ENCODE results near the gene MMP19.

The MMP19 gene

GRCh38 chr12:55850401-55850800 is 7.7 kb upstream of the MMP19 start:
- H3F3A ChIP-seq (ENCODE audit: insufficient read depth, low read length) = no peaks in the 10 kb centered on the region
- H3K4me3 ChIP-seq (ENCODE audit: low read depth, low read length, poor library complexity, severe bottlenecking) = no peak overlapping the region
- TF ChIP-seq CTCF (IDR thresholded peaks at IDR 0.05; ENCODE audit: low read length) (no peak), EZH2 (IDR thresholded peaks at IDR 0.05; ENCODE audit: borderline replicate concordance, low read length) (no peak)
- no peaks in the 10 kb centered on the region for H3K9me3 ChIP-seq (ENCODE audit: low read length)
- no peaks in the 10 kb centered on the region for H4K20me1 ChIP-seq (ENCODE audit: insufficient read depth, low read length)
- H3K27ac ChIP-seq (ENCODE audit: low read depth, low read length, poor library complexity, severe bottlenecking) = no peak overlapping the region
- no peaks in the 10 kb centered on the region for H3K9me2 ChIP-seq (ENCODE audit: low read depth, low read length)
- no peak overlapping the region for H3K4me2 ChIP-seq (ENCODE audit: low read length)
- H2AFZ ChIP-seq (ENCODE audit: low read length) = no peak overlapping the region
- no peaks in the 10 kb centered on the region for H3K79me2 ChIP-seq (ENCODE audit: insufficient read depth, low read length)
- no peaks in the 10 kb centered on the region for H3K4me1 ChIP-seq (ENCODE audit: insufficient read depth, low read length, severe bottlenecking)
- H3K27me3 ChIP-seq (ENCODE audit: insufficient read depth, low read length) = 0 out of 2 replicates have a peak, but pooled peaks cover 3% of the 10 kb centered on the region
- no peaks in the 10 kb centered on the region for H3K36me3 ChIP-seq (ENCODE audit: insufficient read depth, low read length)
- no peak overlapping the region for H3K9ac ChIP-seq (ENCODE audit: low read length)

DNA sequence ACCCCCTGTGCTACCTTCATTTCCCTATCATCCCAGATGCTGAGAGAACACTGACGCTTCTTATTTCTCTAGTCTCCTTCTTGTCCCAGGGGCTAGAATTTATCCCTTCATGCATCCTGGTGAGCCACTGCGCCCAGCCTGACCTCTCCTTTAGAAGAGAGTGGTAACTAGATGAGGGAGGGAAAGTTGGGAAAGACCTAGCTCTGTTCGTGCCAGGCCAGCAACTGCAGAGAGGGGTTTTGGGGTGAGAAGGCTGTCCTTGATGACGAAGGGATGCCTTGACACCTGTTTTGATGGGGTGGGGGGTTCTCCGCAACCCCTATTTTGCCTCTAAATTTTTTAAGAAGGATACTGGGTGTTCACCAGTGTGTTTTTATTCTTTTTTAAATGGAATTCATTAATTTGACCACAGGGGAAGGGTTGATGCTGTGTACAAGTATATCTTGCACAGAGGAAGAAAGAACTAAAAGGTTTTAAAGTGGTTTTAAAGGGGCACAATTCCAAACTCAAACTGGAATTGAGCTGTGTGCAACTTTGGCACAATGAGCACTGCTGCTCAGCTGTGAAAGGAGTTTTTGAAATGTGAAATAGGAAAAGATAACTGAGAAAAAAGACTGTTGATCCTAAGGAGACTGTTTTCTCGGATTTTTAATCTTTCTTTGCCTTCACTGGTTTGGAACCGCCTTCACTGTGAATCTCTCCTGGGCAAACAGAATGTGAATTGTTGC is 7.0 kb upstream of the MMP19 start:
- no peaks in the 10 kb centered on the region for H3K9me3 ChIP-seq (ENCODE audit: low read length)
- H3K4me2 ChIP-seq (ENCODE audit: low read length) = no peak overlapping the region
- H3K27me3 ChIP-seq (ENCODE audit: insufficient read depth, low read length) = 0 out of 2 replicates have a peak, but pooled peaks cover 3% of the 10 kb centered on the region

DNA sequence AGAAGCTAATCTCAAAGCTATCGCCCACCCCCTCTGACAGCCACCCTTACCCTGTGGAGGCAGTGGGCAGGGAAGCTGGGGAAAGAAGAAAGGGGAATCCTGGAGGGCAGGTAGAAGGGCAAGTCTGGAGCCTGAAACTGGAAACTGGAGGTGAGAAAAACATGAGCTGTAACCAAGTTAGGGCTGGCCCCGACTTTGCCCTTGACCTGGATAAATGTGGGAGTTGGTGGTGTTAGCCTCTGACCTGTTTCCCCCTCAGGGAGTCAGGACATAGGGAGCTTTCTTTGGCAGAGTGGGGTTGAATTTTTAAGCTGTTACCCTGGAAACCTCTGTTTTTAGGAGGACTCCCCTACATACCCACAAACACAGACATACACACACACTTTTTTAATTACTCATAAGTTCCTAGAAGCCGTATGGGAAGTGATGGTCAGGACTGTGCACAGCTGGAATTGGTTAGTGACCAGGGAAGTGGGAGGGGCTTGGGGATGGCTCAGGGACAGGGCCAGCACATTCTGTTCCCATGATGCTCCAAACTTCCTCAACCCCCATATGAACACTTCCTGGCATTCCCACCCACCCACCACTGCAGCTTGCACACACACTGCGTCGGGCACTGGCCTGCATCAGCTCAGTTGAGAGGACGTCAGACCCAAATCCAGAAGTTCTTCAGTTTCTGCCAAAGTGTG is 5.0 kb upstream of the MMP19 start:
- Histone ChIP-seq H4K20me1 (ENCODE audit: insufficient read depth, low read length) (no peaks in the 10 kb centered on the region), H3K4me1 (ENCODE audit: insufficient read depth, low read length, severe bottlenecking) (no peaks in the 10 kb centered on the region), H2AFZ (ENCODE audit: low read length) (no peak overlapping the region), H3K27me3 (ENCODE audit: insufficient read depth, low read length) (0 out of 2 replicates have a peak, but pooled peaks cover 3% of the 10 kb centered on the region), H3K9me2 (ENCODE audit: low read depth, low read length) (no peaks in the 10 kb centered on the region), H3K27ac (ENCODE audit: low read depth, low read length, poor library complexity, severe bottlenecking) (no peak overlapping the region), H3K9ac (ENCODE audit: low read length) (no peak overlapping the region), H3K36me3 (ENCODE audit: insufficient read depth, low read length) (no peaks in the 10 kb centered on the region), H3K4me3 (ENCODE audit: low read depth, low read length, poor library complexity, severe bottlenecking) (no peak overlapping the region), H3K4me2 (ENCODE audit: low read length) (no peak overlapping the region), H3K79me2 (ENCODE audit: insufficient read depth, low read length) (no peaks in the 10 kb centered on the region), H3K9me3 (ENCODE audit: low read length) (no peaks in the 10 kb centered on the region), H3F3A (ENCODE audit: insufficient read depth, low read length) (no peaks in the 10 kb centered on the region)
- TF ChIP-seq EZH2 (IDR thresholded peaks at IDR 0.05; ENCODE audit: borderline replicate concordance, low read length) (no peak), CTCF (IDR thresholded peaks at IDR 0.05; ENCODE audit: low read length) (no peak)

More for the DNA sequence above, 7.0 kb upstream of the MMP19 start:
- H3K9ac ChIP-seq (ENCODE audit: low read length) = no peak overlapping the region
- no peaks in the 10 kb centered on the region for H4K20me1 ChIP-seq (ENCODE audit: insufficient read depth, low read length)
- no peaks in the 10 kb centered on the region for H3K9me2 ChIP-seq (ENCODE audit: low read depth, low read length)
- H3K36me3 ChIP-seq (ENCODE audit: insufficient read depth, low read length) = no peaks in the 10 kb centered on the region
- TF ChIP-seq EZH2 (IDR thresholded peaks at IDR 0.05; ENCODE audit: borderline replicate concordance, low read length) = no peak
- no peak for TF ChIP-seq CTCF (IDR thresholded peaks at IDR 0.05; ENCODE audit: low read length)
- H3K27ac ChIP-seq (ENCODE audit: low read depth, low read length, poor library complexity, severe bottlenecking) = no peak overlapping the region
- no peaks in the 10 kb centered on the region for H3F3A ChIP-seq (ENCODE audit: insufficient read depth, low read length)
- no peak overlapping the region for H3K4me3 ChIP-seq (ENCODE audit: low read depth, low read length, poor library complexity, severe bottlenecking)
- no peaks in the 10 kb centered on the region for H3K79me2 ChIP-seq (ENCODE audit: insufficient read depth, low read length)
- H3K4me1 ChIP-seq (ENCODE audit: insufficient read depth, low read length, severe bottlenecking) = no peaks in the 10 kb centered on the region
- no peak overlapping the region for H2AFZ ChIP-seq (ENCODE audit: low read length)
